ENCODE data around the gene COX18. TPM values are rescaled to one million over a fixed set of nuclear protein-coding genes. Genes with fewer than 3 reads are reported as not detected.

COX18 gene
- total RNA-seq (2014; rRNA removed; shearing (Covaris generic)): 47.5 and 63.5 TPM in 2 replicates

GRCh38 chr4:73069338-73070073, at the start of gene COX18:
Gene COX18, minus strand, starts transcription at chr4:73069716. Its CDS starts 67 bp downstream, at chr4:73069649.
- DNase-seq: peak; percentile 90
- Histone ChIP-seq H3K36me3 (replicated peaks; ENCODE audit: control insufficient read depth, insufficient read depth, low read length) (peaks cover 5% of the 10 kb centered on the region), H3K27me3 (ENCODE audit: control insufficient read depth, insufficient read depth, low read length) (no peaks in the 10 kb centered on the region), H3K4me3 (ENCODE audit: insufficient read depth, low read depth, low read length) (peak within 1 kb of the TSS; percentile 94)

GRCh38 chr4:73109493-73109892, 40.0 kb upstream of the COX18 start:
- Histone ChIP-seq H3K36me3 (replicated peaks; ENCODE audit: control insufficient read depth, insufficient read depth, low read length) (peaks cover 4% of the 10 kb centered on the region), H3K27me3 (ENCODE audit: control insufficient read depth, insufficient read depth, low read length) (no peaks in the 10 kb centered on the region), H3K4me3 (ENCODE audit: insufficient read depth, low read depth, low read length) (no peak overlapping the region)
- DNase-seq: no peak

- H3K4me3 ChIP-seq (ENCODE audit: insufficient read depth, low read depth, low read length): no peak overlapping the region
- peaks cover 4% of the 10 kb centered on the region for H3K36me3 ChIP-seq (replicated peaks; ENCODE audit: control insufficient read depth, insufficient read depth, low read length)
- H3K27me3 ChIP-seq (ENCODE audit: control insufficient read depth, insufficient read depth, low read length): no peaks in the 10 kb centered on the region
- no peak for DNase-seq
Measured at GRCh38 chr4:73104695-73105094, 35.2 kb upstream of the COX18 start.

- peaks cover 3% of the 10 kb centered on the region for H3K36me3 ChIP-seq (replicated peaks; ENCODE audit: control insufficient read depth, insufficient read depth, low read length)
Measured at GRCh38 chr4:73103799-73104503, 34.4 kb upstream of the COX18 start.

GRCh38 chr4:73099143-73099542, 29.6 kb upstream of the COX18 start:
- Histone ChIP-seq H3K4me3 (ENCODE audit: insufficient read depth, low read depth, low read length) (no peak overlapping the region), H3K36me3 (replicated peaks; ENCODE audit: control insufficient read depth, insufficient read depth, low read length) (peaks cover 10% of the 10 kb centered on the region), H3K27me3 (ENCODE audit: control insufficient read depth, insufficient read depth, low read length) (no peaks in the 10 kb centered on the region)
- DNase-seq: peak; percentile 7

More at GRCh38 chr4:73103799-73104503, 34.4 kb upstream of the COX18 start:
- no peak for DNase-seq
- H3K27me3 ChIP-seq (ENCODE audit: control insufficient read depth, insufficient read depth, low read length): no peaks in the 10 kb centered on the region
- no peak overlapping the region for H3K4me3 ChIP-seq (ENCODE audit: insufficient read depth, low read depth, low read length)

GRCh38 chr4:73098713-73099112, 29.2 kb upstream of the COX18 start:
- Histone ChIP-seq H3K4me3 (ENCODE audit: insufficient read depth, low read depth, low read length) (no peak overlapping the region), H3K36me3 (replicated peaks; ENCODE audit: control insufficient read depth, insufficient read depth, low read length) (peaks cover 11% of the 10 kb centered on the region), H3K27me3 (ENCODE audit: control insufficient read depth, insufficient read depth, low read length) (no peaks in the 10 kb centered on the region)
- DNase-seq: no peak

GRCh38 chr4:73098016-73098415, 28.5 kb upstream of the COX18 start:
- DNase-seq: no peak
- Histone ChIP-seq H3K4me3 (ENCODE audit: insufficient read depth, low read depth, low read length) (no peak overlapping the region), H3K36me3 (replicated peaks; ENCODE audit: control insufficient read depth, insufficient read depth, low read length) (peaks cover 11% of the 10 kb centered on the region), H3K27me3 (ENCODE audit: control insufficient read depth, insufficient read depth, low read length) (no peaks in the 10 kb centered on the region)

GRCh38 chr4:73092868-73093267, 23.4 kb upstream of the COX18 start:
- Histone ChIP-seq H3K36me3 (replicated peaks; ENCODE audit: control insufficient read depth, insufficient read depth, low read length) (peaks cover 19% of the 10 kb centered on the region), H3K4me3 (ENCODE audit: insufficient read depth, low read depth, low read length) (no peak overlapping the region), H3K27me3 (ENCODE audit: control insufficient read depth, insufficient read depth, low read length) (no peaks in the 10 kb centered on the region)
- DNase-seq: no peak

- H3K27me3 ChIP-seq (ENCODE audit: control insufficient read depth, insufficient read depth, low read length): no peaks in the 10 kb centered on the region
Measured at GRCh38 chr4:73090738-73091137, 21.2 kb upstream of the COX18 start.

GRCh38 chr4:73087871-73088270, 18.4 kb upstream of the COX18 start:
- Histone ChIP-seq H3K4me3 (ENCODE audit: insufficient read depth, low read depth, low read length) (no peak overlapping the region), H3K36me3 (replicated peaks; ENCODE audit: control insufficient read depth, insufficient read depth, low read length) (peaks cover 17% of the 10 kb centered on the region), H3K27me3 (ENCODE audit: control insufficient read depth, insufficient read depth, low read length) (no peaks in the 10 kb centered on the region)
- no peak for DNase-seq

More at GRCh38 chr4:73090738-73091137, 21.2 kb upstream of the COX18 start:
- no peak overlapping the region for H3K4me3 ChIP-seq (ENCODE audit: insufficient read depth, low read depth, low read length)
- no peak for DNase-seq
- H3K36me3 ChIP-seq (replicated peaks; ENCODE audit: control insufficient read depth, insufficient read depth, low read length): peaks cover 19% of the 10 kb centered on the region

- H3K27me3 ChIP-seq (ENCODE audit: control insufficient read depth, insufficient read depth, low read length): no peaks in the 10 kb centered on the region
- DNase-seq: no peak
- H3K4me3 ChIP-seq (ENCODE audit: insufficient read depth, low read depth, low read length): no peak overlapping the region
- peaks cover 10% of the 10 kb centered on the region for H3K36me3 ChIP-seq (replicated peaks; ENCODE audit: control insufficient read depth, insufficient read depth, low read length)
Measured at GRCh38 chr4:73086095-73086868, 16.8 kb upstream of the COX18 start.

GRCh38 chr4:73080789-73081188, 11.3 kb upstream of the COX18 start:
- Histone ChIP-seq H3K36me3 (replicated peaks; ENCODE audit: control insufficient read depth, insufficient read depth, low read length) (peaks cover 5% of the 10 kb centered on the region), H3K4me3 (ENCODE audit: insufficient read depth, low read depth, low read length) (no peak overlapping the region)
- no peak for DNase-seq

GRCh38 chr4:73075832-73076231, 6.3 kb upstream of the COX18 start:
- Histone ChIP-seq H3K27me3 (ENCODE audit: control insufficient read depth, insufficient read depth, low read length) (no peaks in the 10 kb centered on the region), H3K4me3 (ENCODE audit: insufficient read depth, low read depth, low read length) (no peak overlapping the region), H3K36me3 (replicated peaks; ENCODE audit: control insufficient read depth, insufficient read depth, low read length) (no peaks in the 10 kb centered on the region; the same call in none of the 2 replicates)
- no peak for DNase-seq

More at GRCh38 chr4:73080789-73081188, 11.3 kb upstream of the COX18 start:
- H3K27me3 ChIP-seq (ENCODE audit: control insufficient read depth, insufficient read depth, low read length): no peaks in the 10 kb centered on the region

- no peak for DNase-seq
- Histone ChIP-seq H3K36me3 (replicated peaks; ENCODE audit: control insufficient read depth, insufficient read depth, low read length) (peaks cover 5% of the 10 kb centered on the region), H3K4me3 (ENCODE audit: insufficient read depth, low read depth, low read length) (peak overlapping the region; percentile 94), H3K27me3 (ENCODE audit: control insufficient read depth, insufficient read depth, low read length) (no peaks in the 10 kb centered on the region)
Measured at GRCh38 chr4:73070074-73070390, 516 bp upstream of the COX18 start.
